GM23338 (cell line): ENCODE results near the gene LARGE1. TPM values are rescaled to one million over a fixed set of nuclear protein-coding genes. Genes with fewer than 3 reads are reported as not detected.

Source experiments
- ATAC-seq: fragments of 200-7000 bp; cut with Tn5 transposase; 3 replicates; pipeline ENCODE4 v1.9.1; 2020
- DNase-seq: peaks from one replicate; pipeline ENCODE4 v3.0.0-alpha.2; 2015; ENCODE audit warnings: low spot score
- H2AFZ ChIP-seq: fragments of 200-600 bp; sonication (generic); 2 replicates; pipeline ENCODE4 v1.8.0; 2016; ENCODE audit warnings: antibody characterized with exemption, mild to moderate bottlenecking, moderate library complexity
- H3F3A ChIP-seq: fragments of 200-600 bp; sonication (generic); replicated peaks from 2 replicates; pipeline ENCODE4 v1.8.0; 2017; ENCODE audit warnings: antibody characterized with exemption, mixed run types, low read depth
- H3K27ac ChIP-seq: fragments of 200-600 bp; sonication (generic); 2 replicates; pipeline ENCODE4 v1.6.1; 2016; ENCODE audit warnings: low read depth
- H3K27me3 ChIP-seq: fragments of 200-600 bp; sonication (generic); 2 replicates; pipeline ENCODE4 v1.8.0; 2016; ENCODE audit warnings: mild to moderate bottlenecking, mixed run types, moderate library complexity; ENCODE audit not compliant: insufficient read depth
- H3K36me3 ChIP-seq: fragments of 200-600 bp; sonication (generic); 2 replicates; pipeline ENCODE4 v1.8.0; 2016; ENCODE audit warnings: mild to moderate bottlenecking; ENCODE audit not compliant: insufficient read depth
- H3K4me1 ChIP-seq: fragments of 200-600 bp; sonication (generic); 2 replicates; pipeline ENCODE4 v1.8.0; 2016; ENCODE audit warnings: mild to moderate bottlenecking, moderate library complexity; ENCODE audit not compliant: insufficient read depth
- H3K4me2 ChIP-seq: fragments of 200-600 bp; sonication (generic); 2 replicates; pipeline ENCODE4 v1.7.1; 2017; ENCODE audit warnings: mixed run types
- H3K4me3 ChIP-seq: fragments of 200-600 bp; sonication (generic); 2 replicates; pipeline ENCODE4 v1.6.1; 2016; ENCODE audit warnings: mixed run types
- H3K79me2 ChIP-seq: fragments of 200-600 bp; sonication (generic); replicated peaks from 2 replicates; pipeline ENCODE4 v1.8.0; 2017; ENCODE audit warnings: mild to moderate bottlenecking; ENCODE audit not compliant: insufficient read depth
- H3K9me2 ChIP-seq: fragments of 200-600 bp; sonication (generic); 2 replicates; pipeline ENCODE4 v1.8.0; 2017; ENCODE audit not compliant: insufficient read depth
- H4K20me1 ChIP-seq: fragments of 200-600 bp; sonication (generic); replicated peaks from 2 replicates; pipeline ENCODE4 v1.8.0; 2017; ENCODE audit warnings: mild to moderate bottlenecking; ENCODE audit not compliant: insufficient read depth
- H3K27ac Mint-ChIP-seq: 2 replicates; pipeline ENCODE4 v1.8.0; 2020; ENCODE audit warnings: inconsistent platforms, mild to moderate bottlenecking, moderate library complexity, mixed read lengths
- H3K27me3 Mint-ChIP-seq: 3 replicates; pipeline ENCODE4 v1.8.0; 2022; ENCODE audit warnings: low read depth, mild to moderate bottlenecking, moderate library complexity, mixed read lengths, inconsistent platforms; ENCODE audit not compliant: insufficient read depth, poor library complexity
- H3K36me3 Mint-ChIP-seq: 3 replicates; pipeline ENCODE4 v1.8.0; 2021; ENCODE audit warnings: low read depth, mild to moderate bottlenecking, inconsistent platforms, moderate library complexity, mixed read lengths
- H3K4me1 Mint-ChIP-seq: 3 replicates; pipeline ENCODE4 v1.8.0; 2020; ENCODE audit warnings: mild to moderate bottlenecking, inconsistent platforms, mixed read lengths
- H3K4me3 Mint-ChIP-seq: 3 replicates; pipeline ENCODE4 v1.8.0; 2021; ENCODE audit warnings: moderate library complexity, mild to moderate bottlenecking, inconsistent platforms, mixed read lengths
- H3K9me3 Mint-ChIP-seq: 3 replicates; pipeline ENCODE4 v1.8.0; 2020; ENCODE audit warnings: moderate library complexity, mild to moderate bottlenecking, inconsistent platforms, mixed read lengths
- EZH2 ChIP-seq: fragments of 200-600 bp; sonication (generic); IDR thresholded peaks from one replicate; pipeline ENCODE4 v1.8.0; 2017; ENCODE audit warnings: antibody characterized with exemption, mild to moderate bottlenecking, low read depth; ENCODE audit not compliant: unreplicated experiment
- NANOG ChIP-seq: IDR thresholded peaks from 2 replicates; pipeline ENCODE4 v1.6.1; 2016; ENCODE audit warnings: antibody characterized with exemption, borderline replicate concordance
- ZNF331 ChIP-seq: fragments of 250-450 bp; sonication (Bioruptor Pico); IDR thresholded peaks from 2 replicates; pipeline ENCODE4 v1.5.0; 2020; ENCODE audit warnings: low read depth, mild to moderate bottlenecking, moderate library complexity
- ZNF462 ChIP-seq: fragments of 250-450 bp; sonication (Bioruptor Pico); IDR thresholded peaks from 2 replicates; pipeline ENCODE4 v1.5.0; 2020; ENCODE audit warnings: mild to moderate bottlenecking, moderate library complexity
- polyA plus RNA-seq: library from polyadenylated mRNA; unstranded; fragments of >200 nt; fragmentation: Nextera tagmentation; extraction: Ambion mirVana; gene quantifications from 2 replicates; pipeline ENCODE4 v1.2.1, GENCODE V29; 2016
- total RNA-seq: library from RNA; depleted of rRNA; stranded (reverse); fragments of >200 nt; shearing (Covaris generic); gene quantifications from 2 replicates; pipeline ENCODE4 v1.2.3, GENCODE V29; 2014
- TF ChIP-seq, protein P1 (sequence below), 2 experiments: fragments of 200-600 bp in 1 of 2; sonication (generic) in 1 of 2; conservative IDR thresholded peaks; 2 replicates each; pipeline versions ENCODE4 v1.5.1 to v1.6.1; 2016 to 2017; ENCODE audit warnings: antibody characterized with exemption in 2 of 2, low read depth in 2 of 2, mild to moderate bottlenecking in 2 of 2, moderate library complexity in 1 of 2

Gene LARGE1
- total and polyA plus RNA-seq, 2 experiments from 2014 or later, result 12.8 to 75.6 TPM

DNA sequence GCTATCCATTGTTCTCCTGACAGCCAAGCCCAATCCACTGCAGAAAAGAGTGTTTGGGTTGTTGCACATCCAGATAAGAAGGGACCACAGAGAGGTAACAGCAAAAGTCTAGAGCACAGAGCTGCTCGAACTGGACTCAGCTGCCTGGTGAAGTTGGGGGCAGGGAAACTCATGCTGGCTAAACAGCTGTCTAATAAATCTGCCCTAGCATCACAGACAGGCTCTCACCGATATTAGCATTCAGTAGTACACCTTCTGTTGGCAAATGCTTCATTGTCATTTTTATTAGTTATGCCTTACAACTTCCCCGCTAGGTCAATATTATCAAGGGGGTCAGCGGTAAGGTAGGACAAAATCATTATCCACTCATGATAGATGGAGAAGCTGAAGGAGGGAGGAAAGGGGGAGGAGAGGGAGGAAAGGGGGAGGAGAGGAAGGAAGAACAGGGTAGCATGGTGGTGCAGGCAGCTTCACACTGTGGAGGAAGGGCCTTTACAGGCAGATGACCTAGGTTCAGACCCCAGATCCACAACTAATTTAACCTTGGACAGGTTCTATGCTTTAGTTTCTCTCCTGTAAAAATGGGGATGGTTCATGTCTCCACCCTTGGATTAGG lies 102.7 kb downstream of the LARGE1 start:
- no peak overlapping the region for H3K27ac ChIP-seq
- no peak for DNase-seq
- H3K27ac Mint-ChIP-seq, result no peak overlapping the region

More for the DNA sequence above, 102.7 kb downstream of the LARGE1 start:
- H2AFZ ChIP-seq, result no peak overlapping the region
- Mint-ChIP-seq H3K9me3 (peaks cover 12% of the 10 kb centered on the region; the same call in 2 of the 3 replicates), H3K36me3 (peaks cover 49% of the 10 kb centered on the region), H3K27me3 (peaks cover 12% of the 10 kb centered on the region), H3K4me3 (no peak overlapping the region), H3K4me1 (peaks cover 58% of the 10 kb centered on the region)
- H3K79me2 ChIP-seq, result peaks cover 3% of the 10 kb centered on the region
- peaks cover 37% of the 10 kb centered on the region for H4K20me1 ChIP-seq
- peaks cover 4% of the 10 kb centered on the region; the same call in 1 of the 2 replicates for H3K9me2 ChIP-seq
- H3K4me1 ChIP-seq, result peaks cover 35% of the 10 kb centered on the region
- H3K36me3 ChIP-seq, result no peaks in the 10 kb centered on the region
- no peak overlapping the region for H3K4me2 ChIP-seq
- TF ChIP-seq ZNF462 (CRISPR knock-in tag) (no peak), NANOG (no peak), ZNF331 (CRISPR knock-in tag) (no peak), EZH2 (no peak)
- TF ChIP-seq, protein P1, sequence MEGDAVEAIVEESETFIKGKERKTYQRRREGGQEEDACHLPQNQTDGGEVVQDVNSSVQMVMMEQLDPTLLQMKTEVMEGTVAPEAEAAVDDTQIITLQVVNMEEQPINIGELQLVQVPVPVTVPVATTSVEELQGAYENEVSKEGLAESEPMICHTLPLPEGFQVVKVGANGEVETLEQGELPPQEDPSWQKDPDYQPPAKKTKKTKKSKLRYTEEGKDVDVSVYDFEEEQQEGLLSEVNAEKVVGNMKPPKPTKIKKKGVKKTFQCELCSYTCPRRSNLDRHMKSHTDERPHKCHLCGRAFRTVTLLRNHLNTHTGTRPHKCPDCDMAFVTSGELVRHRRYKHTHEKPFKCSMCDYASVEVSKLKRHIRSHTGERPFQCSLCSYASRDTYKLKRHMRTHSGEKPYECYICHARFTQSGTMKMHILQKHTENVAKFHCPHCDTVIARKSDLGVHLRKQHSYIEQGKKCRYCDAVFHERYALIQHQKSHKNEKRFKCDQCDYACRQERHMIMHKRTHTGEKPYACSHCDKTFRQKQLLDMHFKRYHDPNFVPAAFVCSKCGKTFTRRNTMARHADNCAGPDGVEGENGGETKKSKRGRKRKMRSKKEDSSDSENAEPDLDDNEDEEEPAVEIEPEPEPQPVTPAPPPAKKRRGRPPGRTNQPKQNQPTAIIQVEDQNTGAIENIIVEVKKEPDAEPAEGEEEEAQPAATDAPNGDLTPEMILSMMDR (conservative IDR thresholded peaks at IDR 0.05; ENCODE audit: low read depth in 2 of 2), result no peak
- ATAC-seq, result no peak
- H3K4me3 ChIP-seq, result no peak overlapping the region
- no peaks in the 10 kb centered on the region for H3K27me3 ChIP-seq
- no peaks in the 10 kb centered on the region for H3F3A ChIP-seq
